Thyroid gland (tissue), 4 donors: ENCODE results near the gene EIF3B.

ENCODE experiments used
- CTCF ChIP-seq, 6 experiments: fragments of 200-600 bp in 3 of 6; fragments of 450-650 bp in 3 of 6; sonication (generic) in 3 of 6; IDR thresholded peaks; one replicate each; pipeline ENCODE4 v1.5.1; 2016 to 2019; ENCODE audit warnings: antibody characterized with exemption in 6 of 6, mild to moderate bottlenecking in 2 of 6, inconsistent platforms in 1 of 6, moderate library complexity in 1 of 6
- POLR2A ChIP-seq, 2 donors: fragments of 450-650 bp; IDR thresholded peaks; one replicate each; pipeline ENCODE4 v1.6.1; 2017; ENCODE audit warnings: antibody characterized with exemption in 2 of 2, mild to moderate bottlenecking in 2 of 2, moderate library complexity in 1 of 2

GRCh38 chr7:2336626-2337299 is 17.9 kb upstream of the EIF3B start:
- no peak for TF ChIP-seq CTCF (IDR thresholded peaks at IDR 0.05)
- no peak for TF ChIP-seq POLR2A (IDR thresholded peaks at IDR 0.05)
